ENCODE measurements around the gene SLC49A4. TPM values are rescaled to one million over a fixed set of nuclear protein-coding genes. Genes with fewer than 3 reads are reported as not detected.

SLC49A4 gene
- total RNA-seq, 1 experiment from 2014 or later: 11.3 TPM

- Histone ChIP-seq H4K20me1 (ENCODE audit: insufficient read depth) (no peaks in the 10 kb centered on the region), H3K4me1 (ENCODE audit: control insufficient read depth in 1 of 2, insufficient read depth in 2 of 2, low read length in 2 of 2) (no peaks in the 10 kb centered on the region), H3K9me2 (ENCODE audit: insufficient read depth) (no peaks in the 10 kb centered on the region), H3K9me3 (ENCODE audit: control insufficient read depth in 1 of 2, insufficient read depth in 1 of 2, low read depth in 1 of 2, low read length in 2 of 2) (no peaks in the 10 kb centered on the region), H3K27ac (ENCODE audit: low read depth, low read length) (no peak overlapping the region), H2AFZ (ENCODE audit: low read depth, low read length, poor library complexity, severe bottlenecking) (no peak overlapping the region), H3K4me3 (replicated peaks in 1 of 2; ENCODE audit: low read depth in 1 of 2, low read length in 2 of 2) (no peak overlapping the region), H3K27me3 (ENCODE audit: insufficient read depth, low read length) (no peaks in the 10 kb centered on the region), H3K79me2 (ENCODE audit: insufficient read depth, low read length) (no peaks in the 10 kb centered on the region), H3K9ac (ENCODE audit: low read length) (no peak overlapping the region), H3K4me2 (ENCODE audit: low read length) (no peak overlapping the region), H3K36me3 (ENCODE audit: control insufficient read depth in 1 of 2, insufficient read depth in 2 of 2, low read length in 2 of 2) (no peaks in the 10 kb centered on the region)
- no TSS peak for BruUV-seq (replicated peaks)
- ATAC-seq (no peak), DNase-seq (ENCODE audit: low read depth, low spot score) (no peak)
- RAD21 ChIA-PET (ENCODE audit: low non-redundant PET in 1 of 2, low total read pairs in 2 of 2, uncharacterized antibody in 2 of 2, unreplicated experiment in 2 of 2): no interaction called here
- CTCF ChIA-PET: no interaction called here
- TF ChIP-seq TCF7L2 (IDR thresholded peaks at IDR 0.05; ENCODE audit: borderline replicate concordance, extremely low read depth, insufficient read depth, insufficient read length) (no peak), CEBPB (IDR thresholded peaks at IDR 0.05; ENCODE audit: low read depth) (no peak), SP1 (IDR thresholded peaks at IDR 0.05; ENCODE audit: low read depth) (no peak), ELF1 (IDR thresholded peaks at IDR 0.05; ENCODE audit: borderline replicate concordance, low read depth) (no peak), POLR2A (IDR thresholded peaks at IDR 0.05; ENCODE audit: borderline replicate concordance, extremely low read depth, insufficient read depth, insufficient read length) (no peak), MAX (IDR thresholded peaks at IDR 0.05) (no peak), EZH2phosphoT487 (IDR thresholded peaks at IDR 0.05; ENCODE audit: borderline replicate concordance) (no peak), SRF (IDR thresholded peaks at IDR 0.05; ENCODE audit: low read depth) (no peak), REST (IDR thresholded peaks at IDR 0.05; ENCODE audit: low read depth) (no peak), YY1 (IDR thresholded peaks at IDR 0.05; ENCODE audit: extremely low read depth, insufficient replicate concordance, low read depth, low read length) (no peak), FOSL1 (IDR thresholded peaks at IDR 0.05; ENCODE audit: low read depth) (no peak), ZBTB33 (IDR thresholded peaks at IDR 0.05; ENCODE audit: extremely low read depth, insufficient replicate concordance, low read length) (no peak), CTCF (IDR thresholded peaks at IDR 0.05 in 2 of 3, conservative IDR thresholded peaks at IDR 0.05 in 1 of 3; ENCODE audit: borderline replicate concordance in 1 of 3, insufficient read depth in 1 of 3, low read depth in 2 of 3, low read length in 2 of 3) (no peak), ZNF274 (IDR thresholded peaks at IDR 0.05; ENCODE audit: low read depth, low read length) (no peak), CBX3 (IDR thresholded peaks at IDR 0.05; ENCODE audit: low read depth) (no peak), RAD21 (IDR thresholded peaks at IDR 0.05; ENCODE audit: low read depth) (no peak), JUND (IDR thresholded peaks at IDR 0.05) (no peak)
- intact Hi-C loops (cut with micrococcal nuclease): no loop called here
- POLR2A ChIA-PET: no interaction called here
Observed at GRCh38 chr3:122911901-122912300, 117.0 kb downstream of the SLC49A4 start.
